IMR-90 (cell line): Measurements from ENCODE around the gene SAP30BP. TPM values are rescaled to one million over a fixed set of nuclear protein-coding genes. Genes with fewer than 3 reads are reported as not detected.

Source experiments
- ATAC-seq: fragments of 200-7000 bp; cut with Tn5 transposase; 2 replicates; pipeline ENCODE4 v1.9.1; 2020; ENCODE audit warnings: low read depth, mild to moderate bottlenecking, moderate library complexity
- BruUV-seq: library from RNA; stranded (reverse); fragments of 400-500 nt; replicated peaks from 2 replicates; lab custom pipeline; 2021; lab: Mats Ljungman, UMichigan
- CTCF ChIA-PET: fragments of 300-600 bp; formaldehyde crosslinking; extraction: SDS; loops from one replicate; lab custom pipeline; 2021; ENCODE audit warnings: antibody characterized with exemption; lab: Yijun Ruan, JAX
- POLR2A ChIA-PET: fragments of 300-600 bp; sonication (Branson Sonifier 250); formaldehyde crosslinking; loops from one replicate; lab custom pipeline; 2022; ENCODE audit warnings: antibody characterized with exemption; ENCODE audit not compliant: unreplicated experiment; lab: Charles Lee
- DNase-seq: peaks from one replicate; pipeline ENCODE4 v3.0.0; 2013
- H2AFZ ChIP-seq: replicated peaks from 2 replicates; pipeline ENCODE3; 2013; ENCODE audit warnings: low read length, mild to moderate bottlenecking; ENCODE audit not compliant: poor library complexity
- H2AK5ac ChIP-seq: 2 replicates; pipeline ENCODE4 v1.6.1; 2013; ENCODE audit warnings: low read depth, low read length, inconsistent platforms
- H2AK9ac ChIP-seq: replicated peaks from 2 replicates; pipeline ENCODE3; 2013; ENCODE audit warnings: mild to moderate bottlenecking, low read depth, low read length, moderate library complexity; ENCODE audit not compliant: poor library complexity
- H2BK120ac ChIP-seq: 2 replicates; pipeline ENCODE4 v1.6.1; 2013; ENCODE audit warnings: low read depth, low read length, inconsistent platforms
- H2BK15ac ChIP-seq: 3 replicates; pipeline ENCODE4 v1.6.1; 2013; ENCODE audit warnings: low read depth, low read length, inconsistent platforms
- H2BK20ac ChIP-seq: 2 replicates; pipeline ENCODE4 v1.6.1; 2013; ENCODE audit warnings: low read depth, mild to moderate bottlenecking, inconsistent platforms, low read length, moderate library complexity
- H2BK5ac ChIP-seq: 2 replicates; pipeline ENCODE4 v1.6.1; 2013; ENCODE audit warnings: mild to moderate bottlenecking, low read depth, low read length, inconsistent platforms; ENCODE audit not compliant: poor library complexity, severe bottlenecking
- H3K14ac ChIP-seq: replicated peaks from 2 replicates; pipeline ENCODE4 v1.6.1; 2013; ENCODE audit warnings: low read depth, low read length, inconsistent platforms
- H3K18ac ChIP-seq: 2 replicates; pipeline ENCODE4 v1.6.1; 2013; ENCODE audit warnings: low read depth, low read length, control low read depth
- H3K23ac ChIP-seq: 2 replicates; pipeline ENCODE4 v1.6.1; 2013; ENCODE audit warnings: low read depth, low read length, inconsistent platforms
- H3K27ac ChIP-seq: 2 replicates; pipeline ENCODE4 v1.5.1; 2013; ENCODE audit warnings: mild to moderate bottlenecking, control low read depth, low read length; ENCODE audit not compliant: insufficient read depth
- H3K27me3 ChIP-seq: 2 replicates; pipeline ENCODE4 v1.6.1; 2013; ENCODE audit warnings: low read length; ENCODE audit not compliant: control insufficient read depth, insufficient read depth
- H3K36me3 ChIP-seq: 2 replicates; pipeline ENCODE4 v1.6.1; 2013; ENCODE audit warnings: low read length, mixed read lengths; ENCODE audit not compliant: control insufficient read depth, insufficient read depth
- H3K4ac ChIP-seq: 2 replicates; pipeline ENCODE4 v1.6.1; 2013; ENCODE audit warnings: low read depth, low read length, inconsistent platforms
- H3K4me1 ChIP-seq: 2 replicates; pipeline ENCODE4 v1.6.1; 2013; ENCODE audit warnings: low read length, mixed read lengths; ENCODE audit not compliant: control insufficient read depth, insufficient read depth
- H3K4me2 ChIP-seq: 2 replicates; pipeline ENCODE4 v1.6.1; 2013; ENCODE audit warnings: low read depth, mild to moderate bottlenecking, control low read depth, low read length, moderate library complexity
- H3K4me3 ChIP-seq: 2 replicates; pipeline ENCODE4 v1.5.1; 2013; ENCODE audit warnings: low read depth, mild to moderate bottlenecking, control low read depth, low read length, moderate library complexity; ENCODE audit not compliant: insufficient read depth
- H3K56ac ChIP-seq: 2 replicates; pipeline ENCODE4 v1.6.1; 2013; ENCODE audit warnings: low read length, inconsistent platforms; ENCODE audit not compliant: insufficient read depth; ENCODE audit errors: extremely low read depth
- H3K79me1 ChIP-seq, 2 experiments: 2 replicates each; pipeline ENCODE4 v1.6.1; 2013; ENCODE audit warnings: low read length in 2 of 2, inconsistent platforms in 1 of 2, low read depth in 1 of 2
- H3K9ac ChIP-seq: 2 replicates; pipeline ENCODE4 v1.6.1; 2013; ENCODE audit warnings: low read depth, low read length, control low read depth
- H3K9me1 ChIP-seq: 2 replicates; pipeline ENCODE4 v1.6.1; 2013; ENCODE audit warnings: low read length, inconsistent platforms; ENCODE audit not compliant: insufficient read depth
- H3K9me3 ChIP-seq: 2 replicates; pipeline ENCODE4 v1.6.1; 2013; ENCODE audit warnings: low read length; ENCODE audit not compliant: control insufficient read depth, insufficient read depth
- H4K20me1 ChIP-seq: 2 replicates; pipeline ENCODE4 v1.6.1; 2013; ENCODE audit warnings: low read length, inconsistent platforms; ENCODE audit not compliant: insufficient read depth
- H4K5ac ChIP-seq: 2 replicates; pipeline ENCODE4 v1.6.1; 2013; ENCODE audit warnings: mild to moderate bottlenecking, low read depth, low read length, control low read depth
- H4K8ac ChIP-seq, 2 experiments: 2 replicates each; pipeline ENCODE4 v1.6.1; 2013; ENCODE audit warnings: low read depth in 2 of 2, low read length in 2 of 2, control low read depth in 1 of 2, inconsistent platforms in 1 of 2
- H4K91ac ChIP-seq: 2 replicates; pipeline ENCODE4 v1.6.1; 2013; ENCODE audit warnings: low read depth, low read length, inconsistent platforms; ENCODE audit not compliant: insufficient read depth
- MAZ ChIP-seq: IDR thresholded peaks from 2 replicates; pipeline ENCODE4 v1.6.1; 2012; ENCODE audit warnings: low read depth, mild to moderate bottlenecking, low read length, improper control_type of control experiment, moderate library complexity, borderline replicate concordance
- NFE2L2 ChIP-seq: fragments of 150-350 bp; IDR thresholded peaks from 2 replicates; pipeline ENCODE4 v1.6.1; 2016; ENCODE audit warnings: low read depth, mild to moderate bottlenecking, low read length
- SMC3 ChIP-seq: fragments of 150-350 bp; IDR thresholded peaks from 2 replicates; pipeline ENCODE4 v1.6.1; 2016; ENCODE audit warnings: low read depth, mild to moderate bottlenecking, antibody characterized with exemption, low read length, moderate library complexity
- WGBS, 2 experiments: methylation state at CpG; one replicate each; pipeline versions ENCODE4 v1.1.5 to v1.1.7; 2013; ENCODE audit warnings: missing lambda C conversion rate in 2 of 2; ENCODE audit not compliant: insufficient read length in 1 of 2; ENCODE audit errors: extremely low coverage in 2 of 2; 5-methylcytosine and 5-hydroxymethylcytosine counted together
- dilution Hi-C: fragments of 300-500 bp; cut with HindIII; formaldehyde crosslinking; loops from one replicate; pipeline ENCODE4 v1.14.3; 2018; ENCODE audit warnings: low sequenced_read_pairs; ENCODE audit not compliant: unreplicated experiment
- in situ Hi-C: fragments of 300-500 bp; cut with MboI; formaldehyde crosslinking; loops from 3 replicates; pipeline ENCODE4 v1.14.3; 2019; ENCODE audit warnings: low sequenced_read_pairs, inconsistent platforms, mixed read lengths
- intact Hi-C: fragments of 100-400 bp; cut with micrococcal nuclease; formaldehyde crosslinking; loops from 2 replicates; pipeline ENCODE4 v1.10.0; 2022
- polyA plus RNA-seq, 3 experiments: library from polyadenylated mRNA; depleted of rRNA; stranded (reverse); fragments of >200 nt; gene quantifications; 2 replicates each; pipeline ENCODE4 v1.2.3, GENCODE V29; 2012; ENCODE audit warnings: low replicate concordance in 1 of 3
- total RNA-seq: library from RNA; depleted of rRNA; stranded (reverse); fragments of >200 nt; gene quantifications from 2 replicates; pipeline ENCODE4 v1.2.3, GENCODE V29; 2012
- TF ChIP-seq, protein P1 (sequence below): fragments of 150-350 bp; IDR thresholded peaks from 2 replicates; pipeline ENCODE4 v1.6.1; 2016; ENCODE audit warnings: low read depth, mild to moderate bottlenecking, low read length, moderate library complexity, borderline replicate concordance
- TF ChIP-seq, protein P2 (sequence below): conservative IDR thresholded peaks from 2 replicates; pipeline ENCODE4 v1.5.1; 2012; ENCODE audit warnings: mild to moderate bottlenecking, low read depth, low read length, improper control_type of control experiment
- TF ChIP-seq, protein P3 (sequence below): fragments of 150-350 bp; IDR thresholded peaks from 2 replicates; pipeline ENCODE4 v1.6.1; 2017; ENCODE audit warnings: mild to moderate bottlenecking, antibody characterized with exemption, low read length, low read depth

The SAP30BP gene
- total and polyA plus RNA-seq, 2 of the 4 experiments (the other 2 are of a cell fraction) = 70.4 to 139 TPM

DNA sequence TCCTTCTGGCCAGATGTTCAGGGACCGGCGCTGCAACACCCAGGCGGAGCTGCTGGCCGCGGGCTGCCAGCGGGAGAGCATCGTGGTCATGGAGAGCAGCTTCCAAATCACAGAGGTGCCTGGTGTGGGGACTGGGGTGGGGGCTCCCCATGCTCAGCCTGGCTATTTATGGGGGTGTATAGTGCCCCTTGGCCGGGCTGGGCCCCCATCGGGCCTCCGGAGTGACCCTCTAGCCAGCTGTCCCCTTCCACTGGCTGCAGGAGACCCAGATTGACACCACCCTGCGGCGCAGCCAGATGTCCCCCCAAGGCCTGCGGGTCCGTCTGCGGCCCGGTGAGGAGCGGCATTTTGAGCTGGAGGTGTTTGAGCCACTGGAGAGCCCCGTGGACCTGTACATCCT, 60.3 kb downstream of the SAP30BP start:
- intact Hi-C loops = no loop called here
- no peak overlapping the region for H4K5ac ChIP-seq
- no peak overlapping the region for H3K4me2 ChIP-seq
- no peak overlapping the region for H2AFZ ChIP-seq
- H4K20me1 ChIP-seq = no peaks in the 10 kb centered on the region
- no peak overlapping the region for H2BK5ac ChIP-seq
- H3K4ac ChIP-seq = no peak overlapping the region
- ChIA-PET POLR2A (no interaction called here), CTCF (no interaction called here)
- BruUV-seq = no TSS peak
- ATAC-seq (no peak), DNase-seq (no peak)
- no peak overlapping the region for H4K8ac ChIP-seq
- TF ChIP-seq, protein P1, sequence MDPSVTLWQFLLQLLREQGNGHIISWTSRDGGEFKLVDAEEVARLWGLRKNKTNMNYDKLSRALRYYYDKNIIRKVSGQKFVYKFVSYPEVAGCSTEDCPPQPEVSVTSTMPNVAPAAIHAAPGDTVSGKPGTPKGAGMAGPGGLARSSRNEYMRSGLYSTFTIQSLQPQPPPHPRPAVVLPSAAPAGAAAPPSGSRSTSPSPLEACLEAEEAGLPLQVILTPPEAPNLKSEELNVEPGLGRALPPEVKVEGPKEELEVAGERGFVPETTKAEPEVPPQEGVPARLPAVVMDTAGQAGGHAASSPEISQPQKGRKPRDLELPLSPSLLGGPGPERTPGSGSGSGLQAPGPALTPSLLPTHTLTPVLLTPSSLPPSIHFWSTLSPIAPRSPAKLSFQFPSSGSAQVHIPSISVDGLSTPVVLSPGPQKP = no peak
- TF ChIP-seq, protein P2, sequence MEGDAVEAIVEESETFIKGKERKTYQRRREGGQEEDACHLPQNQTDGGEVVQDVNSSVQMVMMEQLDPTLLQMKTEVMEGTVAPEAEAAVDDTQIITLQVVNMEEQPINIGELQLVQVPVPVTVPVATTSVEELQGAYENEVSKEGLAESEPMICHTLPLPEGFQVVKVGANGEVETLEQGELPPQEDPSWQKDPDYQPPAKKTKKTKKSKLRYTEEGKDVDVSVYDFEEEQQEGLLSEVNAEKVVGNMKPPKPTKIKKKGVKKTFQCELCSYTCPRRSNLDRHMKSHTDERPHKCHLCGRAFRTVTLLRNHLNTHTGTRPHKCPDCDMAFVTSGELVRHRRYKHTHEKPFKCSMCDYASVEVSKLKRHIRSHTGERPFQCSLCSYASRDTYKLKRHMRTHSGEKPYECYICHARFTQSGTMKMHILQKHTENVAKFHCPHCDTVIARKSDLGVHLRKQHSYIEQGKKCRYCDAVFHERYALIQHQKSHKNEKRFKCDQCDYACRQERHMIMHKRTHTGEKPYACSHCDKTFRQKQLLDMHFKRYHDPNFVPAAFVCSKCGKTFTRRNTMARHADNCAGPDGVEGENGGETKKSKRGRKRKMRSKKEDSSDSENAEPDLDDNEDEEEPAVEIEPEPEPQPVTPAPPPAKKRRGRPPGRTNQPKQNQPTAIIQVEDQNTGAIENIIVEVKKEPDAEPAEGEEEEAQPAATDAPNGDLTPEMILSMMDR = no peak
- no peak for TF ChIP-seq NFE2L2
- no peak for TF ChIP-seq SMC3
- TF ChIP-seq MAZ = no peak
- TF ChIP-seq, protein P3, sequence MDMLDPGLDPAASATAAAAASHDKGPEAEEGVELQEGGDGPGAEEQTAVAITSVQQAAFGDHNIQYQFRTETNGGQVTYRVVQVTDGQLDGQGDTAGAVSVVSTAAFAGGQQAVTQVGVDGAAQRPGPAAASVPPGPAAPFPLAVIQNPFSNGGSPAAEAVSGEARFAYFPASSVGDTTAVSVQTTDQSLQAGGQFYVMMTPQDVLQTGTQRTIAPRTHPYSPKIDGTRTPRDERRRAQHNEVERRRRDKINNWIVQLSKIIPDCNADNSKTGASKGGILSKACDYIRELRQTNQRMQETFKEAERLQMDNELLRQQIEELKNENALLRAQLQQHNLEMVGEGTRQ = no peak
- H3K4me3 ChIP-seq = no peak overlapping the region
- H3K9ac ChIP-seq = no peak overlapping the region
- H2BK120ac ChIP-seq = no peak overlapping the region
- H2BK15ac ChIP-seq = no peak overlapping the region
- no peak overlapping the region for H2AK5ac ChIP-seq
- no peaks in the 10 kb centered on the region for H3K79me1 ChIP-seq
- in situ Hi-C loops = no loop called here
- H3K9me1 ChIP-seq = no peaks in the 10 kb centered on the region
- H3K23ac ChIP-seq = no peak overlapping the region
- no peak overlapping the region for H2BK20ac ChIP-seq
- WGBS, 2 experiments = 85% methylated on average over 7 of the region's 18 CpGs; no CpG with 5 or more reads in 1 of the 2 experiments
- H3K18ac ChIP-seq = no peak overlapping the region
- no peak overlapping the region for H4K91ac ChIP-seq
- H3K9me3 ChIP-seq = no peaks in the 10 kb centered on the region
- H3K27ac ChIP-seq = no peak overlapping the region
- H2AK9ac ChIP-seq = no peak overlapping the region
- no peaks in the 10 kb centered on the region for H3K36me3 ChIP-seq
- no peak overlapping the region for H3K14ac ChIP-seq
- peaks cover 34% of the 10 kb centered on the region for H3K27me3 ChIP-seq
- no peaks in the 10 kb centered on the region for H3K4me1 ChIP-seq
- no peak overlapping the region for H3K56ac ChIP-seq
- dilution Hi-C loops = no loop called here
